Tibial artery (tissue), 4 donors: ENCODE measurements around the gene STARD13.

Experiments used
- DNase-seq, 2 donors: peaks; one replicate each; pipeline ENCODE4 v3.0.0-alpha.2; 2019
- H3K27ac ChIP-seq, 2 donors: fragments of 200-600 bp; sonication (generic) in 1 of 2; 1 replicate in 1 of 2; 2 replicates in 1 of 2; pipeline ENCODE4 v1.5.1; 2018 to 2019; ENCODE audit warnings: mild to moderate bottlenecking in 1 of 2
- H3K27me3 ChIP-seq, 2 donors: fragments of 200-600 bp; sonication (generic) in 1 of 2; one replicate each; pipeline versions ENCODE4 v1.5.1 to v1.6.0; 2016 to 2019
- H3K36me3 ChIP-seq, 3 donors: fragments of 200-600 bp; sonication (generic) in 2 of 3; one replicate each; pipeline ENCODE4 v1.5.1; 2016 to 2019; ENCODE audit warnings: mild to moderate bottlenecking in 2 of 3
- H3K4me1 ChIP-seq, 4 donors: fragments of 200-600 bp; sonication (generic) in 2 of 4; 1 replicate in 3 of 4; 2 replicates in 1 of 4; pipeline ENCODE4 v1.5.1; 2016 to 2019
- H3K4me3 ChIP-seq, 2 donors: fragments of 200-600 bp; sonication (generic) in 1 of 2; 1 replicate in 1 of 2; 2 replicates in 1 of 2; pipeline ENCODE4 v1.5.1; 2018 to 2019; ENCODE audit warnings: mild to moderate bottlenecking in 2 of 2
- H3K9me3 ChIP-seq, 3 donors: fragments of 200-600 bp; sonication (generic) in 1 of 3; one replicate each; pipeline ENCODE4 v1.5.1; 2016 to 2019
- CTCF ChIP-seq, 2 experiments: fragments of 200-600 bp in 1 of 2; fragments of 450-650 bp in 1 of 2; IDR thresholded peaks; one replicate each; pipeline ENCODE4 v1.5.1; 2017 to 2019; ENCODE audit warnings: antibody characterized with exemption in 2 of 2, mild to moderate bottlenecking in 1 of 2, moderate library complexity in 1 of 2
- intact Hi-C: fragments of 100-400 bp; cut with DNase I; formaldehyde crosslinking; loops from one replicate; pipeline ENCODE4 v1.15.0; 2023; ENCODE audit warnings: low total_unique reads

The STARD13 gene

GRCh38 chr13:33326723-33327122 is 41.2 kb upstream of the STARD13 start:
- TF ChIP-seq CTCF (IDR thresholded peaks at IDR 0.05): no peak
- Histone ChIP-seq H3K36me3 (no peaks in the 10 kb centered on the region), H3K27me3 (no peaks in the 10 kb centered on the region), H3K27ac (no peak overlapping the region), H3K9me3 (no peaks in the 10 kb centered on the region), H3K4me3 (no peak overlapping the region), H3K4me1 (peaks cover 0 to 30% (median 9%) of the 10 kb centered on the region in 4 donors)
- DNase-seq: no peak
- intact Hi-C loops: no loop called here

GRCh38 chr13:33326246-33326645 is 40.7 kb upstream of the STARD13 start:
- no peak for DNase-seq
- intact Hi-C loops: no loop called here
- TF ChIP-seq CTCF (IDR thresholded peaks at IDR 0.05): no peak
- H3K27me3 ChIP-seq: no peaks in the 10 kb centered on the region
- no peaks in the 10 kb centered on the region for H3K36me3 ChIP-seq
- H3K9me3 ChIP-seq: no peaks in the 10 kb centered on the region
- no peak overlapping the region for H3K27ac ChIP-seq
- no peak overlapping the region for H3K4me3 ChIP-seq
- H3K4me1 ChIP-seq: peaks cover 0 to 30% (median 9%) of the 10 kb centered on the region in 4 donors

GRCh38 chr13:33323801-33324510 is 38.4 kb upstream of the STARD13 start:
- H3K4me3 ChIP-seq: no peak overlapping the region
- H3K4me1 ChIP-seq: peaks cover 0 to 30% (median 9%) of the 10 kb centered on the region in 4 donors
- intact Hi-C loops: no loop called here
- no peak for TF ChIP-seq CTCF (IDR thresholded peaks at IDR 0.05)
- peak overlapping the region; percentile 64 to 65 for H3K27ac ChIP-seq
- DNase-seq: no peak
- no peaks in the 10 kb centered on the region for H3K27me3 ChIP-seq
- no peaks in the 10 kb centered on the region for H3K36me3 ChIP-seq
- H3K9me3 ChIP-seq: no peaks in the 10 kb centered on the region

GRCh38 chr13:33322965-33323668 is 37.6 kb upstream of the STARD13 start:
- intact Hi-C loops: no loop called here
- DNase-seq: no peak
- Histone ChIP-seq H3K4me3 (peak overlapping the region; percentile 36 to 41), H3K27me3 (no peaks in the 10 kb centered on the region), H3K4me1 (peaks cover 0 to 30% (median 9%) of the 10 kb centered on the region in 4 donors), H3K27ac (peak overlapping the region; percentile 64 to 65), H3K9me3 (no peaks in the 10 kb centered on the region), H3K36me3 (no peaks in the 10 kb centered on the region)
- TF ChIP-seq CTCF (IDR thresholded peaks at IDR 0.05): no peak

GRCh38 chr13:33322543-33322809 is 36.9 kb upstream of the STARD13 start:
- H3K4me3 ChIP-seq: peak overlapping the region; percentile 36 to 41
- H3K27ac ChIP-seq: peak overlapping the region; percentile 64 to 65
- H3K4me1 ChIP-seq: peaks cover 0 to 30% (median 9%) of the 10 kb centered on the region in 4 donors
- H3K36me3 ChIP-seq: no peaks in the 10 kb centered on the region
- peak; percentile 36 to 73 for DNase-seq
- no peaks in the 10 kb centered on the region for H3K9me3 ChIP-seq
- no peak for TF ChIP-seq CTCF (IDR thresholded peaks at IDR 0.05)
- intact Hi-C loops: no loop called here
- H3K27me3 ChIP-seq: no peaks in the 10 kb centered on the region
